Neuronal stem cell (in vitro differentiated cells): ENCODE measurements around the gene TLR3.

Experiments used
- DNase-seq: peaks from one replicate; pipeline ENCODE4 v3.0.0-alpha.2; 2013; ENCODE audit warnings: low spot score
- H2AFZ ChIP-seq: one replicate; pipeline ENCODE4 v1.6.1; 2013; ENCODE audit warnings: mild to moderate bottlenecking, low read length, inconsistent platforms
- H2AK5ac ChIP-seq: 2 replicates; pipeline ENCODE4 v1.6.1; 2013; ENCODE audit warnings: low read depth, mild to moderate bottlenecking, inconsistent platforms, low read length, moderate library complexity, mixed read lengths
- H2BK120ac ChIP-seq: 2 replicates; pipeline ENCODE4 v1.6.1; 2013; ENCODE audit warnings: low read depth, mild to moderate bottlenecking, inconsistent platforms, low read length, moderate library complexity, mixed read lengths
- H2BK12ac ChIP-seq: one replicate; pipeline ENCODE4 v1.6.1; 2013; ENCODE audit warnings: low read length, inconsistent platforms
- H2BK15ac ChIP-seq: 2 replicates; pipeline ENCODE4 v1.6.1; 2013; ENCODE audit warnings: mild to moderate bottlenecking, low read length, inconsistent platforms, mixed read lengths
- H2BK5ac ChIP-seq: one replicate; pipeline ENCODE4 v1.6.1; 2013; ENCODE audit warnings: inconsistent platforms, mild to moderate bottlenecking, low read length, moderate library complexity
- H3K14ac ChIP-seq: one replicate; pipeline ENCODE4 v1.6.1; 2013; ENCODE audit warnings: low read length, inconsistent platforms
- H3K18ac ChIP-seq: 2 replicates; pipeline ENCODE4 v1.6.1; 2013; ENCODE audit warnings: low read length, inconsistent platforms
- H3K23ac ChIP-seq: 2 replicates; pipeline ENCODE4 v1.6.1; 2013; ENCODE audit warnings: low read depth, mild to moderate bottlenecking, mixed read lengths, low read length, inconsistent platforms; ENCODE audit not compliant: poor library complexity
- H3K27ac ChIP-seq: replicated peaks from 3 replicates; pipeline ENCODE4 v1.5.1; 2013; ENCODE audit warnings: low read length, inconsistent platforms
- H3K27me3 ChIP-seq, 3 experiments: 2 replicates each; pipeline ENCODE4 v1.6.1; 2013; ENCODE audit warnings: low read length in 3 of 3, mild to moderate bottlenecking in 2 of 3, inconsistent platforms in 1 of 3, low read depth in 1 of 3, mixed read lengths in 1 of 3, moderate library complexity in 1 of 3; ENCODE audit not compliant: control insufficient read depth in 3 of 3, insufficient read depth in 3 of 3
- H3K36me3 ChIP-seq, 2 donors: replicated peaks in 1 of 2; 2 replicates each; pipeline ENCODE4 v1.6.1; 2013; ENCODE audit warnings: low read length in 2 of 2; ENCODE audit not compliant: control insufficient read depth in 2 of 2, insufficient read depth in 2 of 2
- H3K4ac ChIP-seq: 2 replicates; pipeline ENCODE4 v1.6.1; 2013; ENCODE audit warnings: inconsistent platforms, mild to moderate bottlenecking, low read length, moderate library complexity
- H3K4me1 ChIP-seq, 2 donors: 1 replicate in 1 of 2; 2 replicates in 1 of 2; pipeline ENCODE4 v1.6.1; 2013; ENCODE audit warnings: low read length in 2 of 2, low read depth in 1 of 2; ENCODE audit not compliant: control insufficient read depth in 2 of 2, insufficient read depth in 1 of 2
- H3K4me2 ChIP-seq: one replicate; pipeline ENCODE4 v1.6.1; 2013; ENCODE audit warnings: mild to moderate bottlenecking, low read length, inconsistent platforms; ENCODE audit not compliant: insufficient read depth, poor library complexity, severe bottlenecking
- H3K4me3 ChIP-seq, 2 donors: 2 replicates each; pipeline ENCODE4 v1.5.1; 2013; ENCODE audit warnings: low read length in 2 of 2, mild to moderate bottlenecking in 2 of 2, inconsistent platforms in 1 of 2, moderate library complexity in 1 of 2
- H3K79me1 ChIP-seq: one replicate; pipeline ENCODE4 v1.6.1; 2013; ENCODE audit warnings: low read depth, mild to moderate bottlenecking, inconsistent platforms, low read length, moderate library complexity
- H3K9ac ChIP-seq: one replicate; pipeline ENCODE4 v1.6.1; 2013; ENCODE audit warnings: mild to moderate bottlenecking, low read depth, low read length, inconsistent platforms; ENCODE audit not compliant: poor library complexity
- H3K9me3 ChIP-seq, 2 donors: replicated peaks in 1 of 2; 2 replicates each; pipeline versions ENCODE3 to v1.6.1; 2013; ENCODE audit warnings: low read length in 2 of 2, mild to moderate bottlenecking in 2 of 2, inconsistent platforms in 1 of 2, low read depth in 1 of 2, mixed read lengths in 1 of 2, moderate library complexity in 1 of 2; ENCODE audit not compliant: control insufficient read depth in 2 of 2, insufficient read depth in 1 of 2
- H4K8ac ChIP-seq: one replicate; pipeline ENCODE4 v1.6.1; 2013; ENCODE audit warnings: low read depth, mild to moderate bottlenecking, inconsistent platforms, low read length, moderate library complexity
- H4K91ac ChIP-seq: one replicate; pipeline ENCODE4 v1.6.1; 2013; ENCODE audit warnings: low read length, low read depth, mild to moderate bottlenecking, inconsistent platforms; ENCODE audit not compliant: poor library complexity
- WGBS, 2 donors: extraction: QIAGEN DNeasy Blood & Tissue Kit; methylation state at CpG; one replicate each; pipeline ENCODE4 v1.1.7; 2013; ENCODE audit warnings: missing lambda C conversion rate in 2 of 2, mixed read lengths in 1 of 2; ENCODE audit not compliant: insufficient read length in 2 of 2, insufficient replicate concordance in 1 of 2; ENCODE audit errors: extremely low coverage in 2 of 2; 5-methylcytosine and 5-hydroxymethylcytosine counted together

The TLR3 gene

GRCh38 chr4:186061921-186062320, 7.0 kb upstream of the TLR3 start:
- Histone ChIP-seq H3K9ac (no peak overlapping the region), H2BK5ac (no peak overlapping the region), H3K14ac (no peak overlapping the region), H2BK120ac (no peak overlapping the region), H2BK12ac (no peak overlapping the region), H3K4me3 (no peak overlapping the region), H3K4me2 (no peak overlapping the region), H3K27ac (no peak overlapping the region), H3K9me3 (peaks cover 0 to 5% of the 10 kb centered on the region in 2 donors), H3K4me1 (no peaks in the 10 kb centered on the region), H3K27me3 (peaks cover 0 to 2% (median 0%) of the 10 kb centered on the region in 3 experiments), H4K91ac (no peak overlapping the region), H2BK15ac (no peak overlapping the region), H3K4ac (no peak overlapping the region), H4K8ac (no peak overlapping the region), H3K79me1 (no peaks in the 10 kb centered on the region), H3K18ac (no peak overlapping the region), H2AFZ (no peak overlapping the region), H3K23ac (no peak overlapping the region), H3K36me3 (no peaks in the 10 kb centered on the region), H2AK5ac (no peak overlapping the region)
- no peak for DNase-seq
- WGBS, 2 donors = no CpG with 5 or more reads among the region's 4 CpGs

GRCh38 chr4:186067757-186068385, 1.1 kb upstream of the TLR3 start:
- Histone ChIP-seq H2AK5ac (no peak overlapping the region), H4K8ac (no peak overlapping the region), H3K4me1 (no peaks in the 10 kb centered on the region), H2BK15ac (no peak overlapping the region), H3K9ac (no peak overlapping the region), H3K4me3 (no peak overlapping the region), H3K23ac (no peak overlapping the region), H3K9me3 (no peaks in the 10 kb centered on the region), H2AFZ (no peak overlapping the region), H3K18ac (no peak overlapping the region), H2BK12ac (no peak overlapping the region), H3K79me1 (no peaks in the 10 kb centered on the region), H2BK120ac (no peak overlapping the region), H3K27ac (no peak overlapping the region), H3K36me3 (no peaks in the 10 kb centered on the region), H2BK5ac (no peak overlapping the region), H3K4me2 (no peak overlapping the region), H4K91ac (no peak overlapping the region), H3K4ac (no peak overlapping the region), H3K27me3 (peaks cover 0 to under 1% (median 0%) of the 10 kb centered on the region in 3 experiments), H3K14ac (no peak overlapping the region)
- WGBS, 2 donors = no CpG with 5 or more reads among the region's 9 CpGs
- no peak for DNase-seq

- Histone ChIP-seq H4K91ac (no peak overlapping the region), H4K8ac (no peak overlapping the region), H3K4me3 (no peak overlapping the region), H3K79me1 (no peaks in the 10 kb centered on the region), H3K4me2 (no peak overlapping the region), H2BK12ac (no peak overlapping the region), H3K14ac (no peak overlapping the region), H3K27ac (no peak overlapping the region), H3K9ac (no peak overlapping the region), H2BK15ac (no peak overlapping the region), H3K27me3 (no peaks in the 10 kb centered on the region), H3K18ac (no peak overlapping the region), H2BK120ac (no peak overlapping the region), H3K9me3 (no peaks in the 10 kb centered on the region), H3K4me1 (no peaks in the 10 kb centered on the region), H3K36me3 (no peaks in the 10 kb centered on the region), H3K4ac (no peak overlapping the region), H3K23ac (no peak overlapping the region), H2AFZ (no peak overlapping the region), H2BK5ac (no peak overlapping the region), H2AK5ac (no peak overlapping the region)
- no peak for DNase-seq
- 100% methylated on average over 1 of the region's 4 CpGs for WGBS, 2 donors
These were observed 773 bp downstream of the TLR3 start for GRCh38 chr4:186069729-186070128.

- Histone ChIP-seq H4K8ac (no peak overlapping the region), H2AK5ac (no peak overlapping the region), H3K9ac (no peak overlapping the region), H3K27me3 (no peaks in the 10 kb centered on the region), H2BK5ac (no peak overlapping the region), H3K4me3 (no peak overlapping the region), H3K36me3 (no peaks in the 10 kb centered on the region), H3K27ac (no peak overlapping the region), H3K23ac (no peak overlapping the region), H3K4me2 (no peak overlapping the region), H2BK120ac (no peak overlapping the region), H2BK15ac (no peak overlapping the region), H3K4me1 (no peaks in the 10 kb centered on the region), H3K79me1 (no peaks in the 10 kb centered on the region), H3K18ac (no peak overlapping the region), H2BK12ac (no peak overlapping the region), H3K4ac (no peak overlapping the region), H4K91ac (no peak overlapping the region), H3K14ac (no peak overlapping the region), H3K9me3 (no peaks in the 10 kb centered on the region), H2AFZ (no peak overlapping the region)
- DNase-seq = no peak
- WGBS, 2 donors = no CpG with 5 or more reads among the region's 10 CpGs
These were observed 3.6 kb downstream of the TLR3 start for GRCh38 chr4:186072516-186072915.
